ENCODE measurements around the gene SEPTIN5.
A peak's percentile ranks its signal among the peaks of the same experiment; 100 is the strongest.

SEPTIN5 gene

DNA sequence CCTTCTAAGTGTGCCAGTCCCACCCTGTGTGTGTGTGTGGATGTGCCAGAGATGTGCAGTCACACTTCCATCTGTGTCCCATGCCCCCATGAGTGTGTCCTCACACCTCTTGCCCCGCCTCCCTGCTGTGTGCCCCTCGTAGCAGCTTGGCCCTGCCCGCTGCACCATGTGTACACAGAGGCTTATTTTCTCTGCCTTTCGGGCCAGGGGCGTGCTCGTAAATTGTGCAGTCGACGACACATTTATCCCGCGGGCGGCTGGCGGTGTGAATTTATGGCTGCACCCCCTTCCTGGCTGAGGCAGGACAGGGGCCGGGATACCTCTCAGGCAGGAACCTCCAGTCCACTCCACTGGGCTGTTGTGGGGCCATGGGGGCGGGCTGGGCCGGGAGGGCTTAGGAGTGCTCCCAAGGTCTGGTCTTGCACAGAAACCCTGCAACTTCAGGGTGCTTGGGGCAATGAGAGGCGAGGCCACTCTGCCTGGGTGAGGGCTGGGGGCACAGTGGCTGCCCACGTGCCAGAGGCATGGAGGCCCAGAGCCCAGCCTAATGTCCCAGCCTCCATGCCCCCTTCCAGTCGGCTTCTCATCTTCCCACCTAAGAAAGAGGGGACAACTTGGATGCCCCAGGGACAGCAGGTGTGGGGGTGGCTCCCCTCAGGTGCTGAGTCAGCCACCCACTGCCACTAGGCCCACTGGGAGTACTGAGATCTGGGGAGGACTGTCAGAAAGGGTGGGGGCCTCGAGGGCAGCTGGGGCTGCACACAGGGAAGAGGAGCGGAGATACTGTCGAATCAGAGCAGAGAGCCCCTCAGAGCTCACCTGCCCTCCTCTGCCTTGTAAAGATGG lies 21.6 kb downstream of the SEPTIN5 start:
- no peak for DNase-seq

DNA sequence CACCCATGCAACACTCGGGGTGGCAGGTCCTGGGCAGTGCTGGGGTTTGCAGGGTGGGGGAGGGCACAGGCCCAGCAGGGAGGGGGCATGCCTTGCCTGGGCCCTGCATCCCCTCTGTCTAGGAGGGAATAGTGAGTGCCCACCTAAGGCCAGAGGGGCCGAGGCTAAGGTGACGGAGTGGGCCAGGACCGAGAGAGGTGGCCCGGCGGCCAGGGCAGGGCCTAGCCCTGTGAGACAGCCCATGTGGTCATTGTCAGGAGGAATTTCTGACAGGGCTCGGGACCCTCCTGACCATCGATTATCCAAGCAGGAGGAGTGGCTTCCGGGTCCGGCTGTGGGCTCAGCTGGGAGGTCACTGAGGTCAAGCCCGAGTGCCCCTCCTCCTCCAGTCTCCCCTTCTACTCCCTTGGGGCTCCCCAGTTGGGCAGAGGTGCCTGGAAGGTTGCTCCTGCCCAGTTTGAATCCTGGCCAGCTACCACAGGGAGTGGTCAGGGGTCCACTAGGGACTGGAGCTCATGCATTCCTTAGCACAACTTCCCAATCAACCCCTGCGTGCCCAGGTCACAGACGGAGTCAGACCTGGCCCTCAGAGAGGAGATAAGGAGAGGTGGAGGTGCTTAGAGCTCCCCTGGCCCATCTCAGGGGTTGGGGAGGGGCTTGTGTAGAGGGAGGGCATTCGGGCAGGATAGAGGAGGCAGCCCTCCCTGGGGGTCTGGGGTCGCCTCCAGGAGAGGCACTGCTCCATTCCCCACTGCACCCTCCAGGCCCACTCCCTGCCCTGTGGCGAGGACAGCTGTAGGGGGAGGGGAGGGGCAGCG lies 23.8 kb downstream of the SEPTIN5 start:
- no peak for DNase-seq

DNA sequence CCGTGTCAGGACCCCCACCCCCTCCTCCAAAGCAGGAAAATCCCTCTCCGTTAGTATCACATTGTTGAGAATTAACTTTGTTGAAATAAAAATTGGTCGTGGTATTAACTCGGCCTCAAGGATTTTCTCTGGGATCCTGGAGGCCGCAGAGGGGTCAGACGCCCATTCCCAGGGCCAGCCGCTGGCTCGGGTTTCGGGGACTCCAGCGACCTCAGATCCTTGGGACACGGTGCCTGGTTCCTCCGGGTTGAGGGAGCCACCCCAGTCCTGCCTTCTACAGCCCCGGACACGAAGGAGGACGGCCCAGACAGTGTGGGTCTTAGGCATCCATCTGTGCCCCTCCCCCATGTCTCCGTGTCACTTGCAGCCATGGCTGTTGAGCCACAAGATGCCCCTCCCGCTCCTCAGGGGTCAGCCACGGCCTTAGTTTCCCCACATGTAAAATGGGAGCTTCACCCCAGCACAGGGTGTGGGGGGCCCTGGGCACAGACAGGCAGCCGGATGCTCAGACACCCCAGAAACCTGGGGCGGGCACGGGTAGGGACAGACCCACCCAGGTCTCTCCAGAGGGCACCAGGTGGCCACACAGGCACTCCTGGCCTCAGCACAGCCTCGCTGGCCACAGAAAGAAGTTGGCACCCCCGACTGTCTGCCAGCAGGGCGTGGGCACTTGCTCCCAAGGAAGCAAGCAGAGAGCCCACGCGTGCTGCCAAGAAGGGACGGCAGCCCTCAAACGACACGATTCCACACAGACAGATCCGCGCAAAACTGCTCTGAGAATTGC lies 24.6 kb downstream of the SEPTIN5 start:
- DNase-seq = no peak

DNA sequence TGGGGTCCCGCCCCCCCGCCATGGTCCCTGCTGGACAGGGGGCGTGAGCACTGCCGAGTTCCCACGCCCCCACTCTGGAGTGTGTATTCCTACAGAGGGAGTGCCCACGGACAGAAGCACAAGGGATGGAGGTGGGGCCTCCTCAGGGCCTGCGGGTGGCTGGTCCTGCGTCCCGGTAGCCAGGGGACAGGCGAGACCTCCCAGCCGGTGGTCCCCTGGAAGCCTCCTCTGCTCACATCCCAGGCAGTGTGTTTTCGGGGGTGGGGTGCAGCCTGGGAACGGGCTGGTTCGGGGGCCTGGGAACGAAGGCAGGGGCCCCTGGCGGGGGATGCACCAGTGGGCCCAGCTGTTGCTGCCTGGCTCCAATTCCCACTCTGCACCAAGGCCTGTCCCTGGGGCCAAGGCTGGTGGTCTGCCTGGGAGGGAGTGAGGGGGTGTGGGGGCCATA lies 25.2 kb downstream of the SEPTIN5 start:
- no peak for DNase-seq

DNA sequence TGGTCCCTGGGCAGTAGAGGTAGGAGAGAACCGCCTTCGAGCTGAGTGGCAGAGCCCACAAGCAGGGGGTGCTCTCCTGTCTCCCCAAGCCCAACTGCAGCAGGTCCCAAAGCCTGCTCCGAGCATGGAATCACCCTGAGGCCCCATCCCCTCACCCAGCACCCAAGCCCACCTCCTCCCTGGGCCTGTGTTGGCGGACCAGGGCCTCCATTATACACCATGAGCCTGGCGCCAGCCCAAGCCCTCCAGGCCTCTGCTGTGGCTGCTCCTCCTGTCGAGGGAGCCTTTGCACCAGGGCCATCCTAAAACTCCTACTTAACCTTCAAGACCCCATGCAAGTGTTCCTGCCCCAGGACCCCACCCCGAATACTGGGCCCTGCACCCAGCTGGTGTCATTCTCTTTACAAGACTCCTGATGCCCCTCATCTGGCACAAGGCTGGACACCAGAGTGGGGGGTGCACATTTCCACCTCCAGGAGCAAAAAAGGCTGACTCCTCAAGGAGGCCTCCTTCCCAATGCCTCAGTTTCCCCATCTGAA lies 25.7 kb downstream of the SEPTIN5 start:
- no peak for DNase-seq

DNA sequence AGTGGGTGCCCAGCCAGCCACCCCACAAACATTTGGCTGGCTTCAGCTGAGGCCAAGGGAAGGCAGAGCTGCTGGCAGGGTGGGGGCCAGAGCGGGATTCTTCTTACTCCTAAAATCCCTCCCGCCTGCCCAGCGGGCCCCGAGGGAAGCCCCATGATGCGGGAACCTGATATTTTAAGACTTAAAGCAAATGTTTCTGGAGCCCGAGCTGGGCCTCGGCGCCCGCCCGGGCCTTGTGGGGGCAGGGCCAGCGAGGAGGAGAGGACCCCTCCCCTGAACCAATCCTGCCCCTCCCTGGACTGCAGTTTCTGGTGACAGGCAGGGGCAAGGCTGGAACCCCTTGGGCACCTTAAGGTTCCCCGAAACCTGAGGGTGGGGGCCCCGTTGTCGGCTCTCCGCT lies 26.3 kb downstream of the SEPTIN5 start:
- DNase-seq = no peak

DNA sequence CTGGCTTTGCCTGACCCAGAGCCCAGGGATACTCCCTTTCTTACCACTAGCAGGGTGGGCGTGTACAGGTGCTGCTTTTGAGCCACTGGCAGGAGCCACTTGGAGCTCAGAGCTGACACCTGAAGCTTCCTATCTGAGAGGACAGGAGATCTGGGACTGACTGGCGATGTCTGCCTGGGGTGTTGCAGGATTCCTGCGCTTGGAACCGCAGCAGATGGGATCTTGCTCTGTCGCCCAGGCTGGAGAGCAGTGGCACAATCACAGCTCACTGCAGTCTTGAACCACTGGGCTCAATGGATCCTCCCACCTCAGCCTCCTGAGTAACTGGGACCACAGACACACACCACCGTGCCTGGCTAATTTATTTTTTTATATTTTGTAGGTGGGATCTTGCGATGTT lies 26.8 kb downstream of the SEPTIN5 start:
- no peak for DNase-seq

DNA sequence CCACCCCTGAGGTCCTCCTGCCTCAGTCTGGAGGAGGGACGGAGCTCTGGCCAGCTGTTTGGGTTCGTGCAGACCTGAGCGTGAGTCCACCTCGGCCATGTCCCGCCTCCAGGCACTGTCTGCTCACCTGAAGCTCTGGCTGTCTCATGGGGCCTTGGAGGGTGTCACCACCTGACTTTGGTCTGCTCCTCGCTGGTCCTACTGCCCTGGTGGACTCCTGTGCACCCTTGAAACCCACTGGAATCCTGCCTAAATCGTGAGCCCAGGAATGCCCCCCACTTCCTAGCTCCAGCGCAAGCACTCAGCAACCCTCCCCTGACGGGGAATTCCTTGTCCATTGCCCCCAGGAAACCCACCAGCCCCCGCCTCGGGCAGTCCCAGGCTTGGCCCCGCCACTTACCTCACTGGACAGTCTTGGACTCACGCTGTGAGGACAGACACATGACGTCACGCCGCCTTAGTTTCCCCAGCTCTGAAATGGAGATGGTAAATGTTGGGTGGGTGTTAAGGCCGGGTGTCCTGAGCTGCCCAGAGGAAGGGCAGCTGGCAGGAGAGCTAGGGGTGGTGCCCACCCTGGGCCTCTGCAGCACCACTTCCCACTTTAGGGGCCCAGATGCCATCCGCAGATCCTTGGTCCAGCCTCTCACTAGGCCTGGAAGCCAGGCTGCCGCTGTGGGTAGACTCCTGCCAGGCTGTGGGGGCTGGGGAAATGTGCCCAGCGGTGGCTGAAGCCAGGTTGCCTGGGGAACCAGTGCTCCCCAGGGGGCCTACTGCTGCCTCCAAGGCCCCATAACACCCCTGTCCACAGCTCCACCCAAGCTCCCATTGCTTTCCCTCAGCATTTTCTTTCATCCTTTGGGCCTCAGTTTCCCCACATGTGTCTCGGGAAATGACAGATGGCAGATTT lies 28.1 kb downstream of the SEPTIN5 start:
- DNase-seq = no peak

DNA sequence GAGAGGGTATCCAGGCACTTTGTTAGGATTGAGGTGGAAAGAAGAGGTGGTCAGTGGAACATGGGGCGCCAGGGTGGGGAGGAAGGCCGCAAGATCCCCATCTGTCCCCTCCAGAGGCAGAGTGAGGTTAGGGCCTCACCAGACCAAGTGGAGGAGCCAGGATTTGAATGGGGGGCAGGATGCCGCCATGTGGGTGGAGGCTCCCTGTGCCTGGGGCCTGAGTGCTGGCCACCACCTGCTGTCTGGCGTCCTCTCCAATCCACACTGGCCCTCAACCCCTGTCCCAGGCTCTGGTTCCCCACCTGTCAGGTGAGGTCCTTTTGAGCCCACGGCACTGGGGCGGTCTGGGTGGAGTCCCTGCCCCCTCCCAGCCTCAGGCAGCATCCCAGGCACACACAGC lies 28.8 kb downstream of the SEPTIN5 start:
- no peak for DNase-seq

DNA sequence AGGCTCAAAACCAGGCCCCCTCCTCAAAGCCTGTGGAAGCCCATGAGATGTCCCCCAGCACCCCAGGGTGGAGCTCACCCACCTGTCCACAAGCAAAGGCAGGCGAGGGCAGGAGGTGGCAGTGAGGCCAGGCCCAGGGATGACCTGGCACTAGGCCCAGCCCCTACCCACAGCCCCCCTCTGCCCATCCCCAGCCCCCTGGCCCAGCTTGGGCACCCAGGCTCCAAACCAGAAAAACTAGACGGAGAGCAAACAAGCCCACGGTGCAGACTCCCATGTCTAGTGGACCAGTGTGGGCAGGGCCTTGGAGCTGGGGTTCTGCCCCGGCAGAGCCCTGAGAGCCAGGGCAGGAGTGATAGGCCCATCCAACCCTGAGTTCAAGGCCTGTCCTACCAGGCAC lies 29.3 kb downstream of the SEPTIN5 start:
- DNase-seq = no peak

DNA sequence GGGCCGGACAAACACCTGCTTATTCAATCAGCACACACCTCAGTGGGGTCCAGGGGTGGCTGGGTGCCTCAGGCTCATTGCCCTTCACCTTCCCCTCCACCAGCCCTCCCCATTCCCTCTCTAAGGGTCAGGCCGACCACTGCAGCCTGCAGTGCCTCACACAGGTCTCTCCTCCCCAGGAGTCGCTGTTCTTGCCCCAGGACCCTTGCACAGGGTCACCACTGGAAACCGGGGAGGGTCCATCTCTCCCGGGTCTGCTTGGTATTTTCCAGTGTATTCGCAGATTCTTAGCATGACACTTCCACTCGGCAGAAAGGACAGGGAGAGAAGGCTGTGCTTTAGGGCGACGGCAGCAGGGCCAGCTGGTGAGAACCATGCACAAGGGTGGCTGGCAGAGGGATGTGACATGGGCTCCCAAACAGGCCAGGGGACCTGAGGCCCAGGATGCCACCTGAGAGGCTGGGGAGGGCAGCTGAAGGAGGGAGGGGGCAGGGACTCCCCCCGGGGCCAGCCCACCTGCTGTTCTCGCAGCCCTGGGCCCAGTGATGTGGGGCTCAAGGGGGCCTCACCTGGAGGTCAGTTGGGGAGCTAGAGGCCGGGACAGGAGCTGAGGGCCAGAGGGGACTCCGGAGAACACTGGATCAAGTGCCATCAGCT lies 30.2 kb downstream of the SEPTIN5 start:
- DNase-seq = no peak

DNA sequence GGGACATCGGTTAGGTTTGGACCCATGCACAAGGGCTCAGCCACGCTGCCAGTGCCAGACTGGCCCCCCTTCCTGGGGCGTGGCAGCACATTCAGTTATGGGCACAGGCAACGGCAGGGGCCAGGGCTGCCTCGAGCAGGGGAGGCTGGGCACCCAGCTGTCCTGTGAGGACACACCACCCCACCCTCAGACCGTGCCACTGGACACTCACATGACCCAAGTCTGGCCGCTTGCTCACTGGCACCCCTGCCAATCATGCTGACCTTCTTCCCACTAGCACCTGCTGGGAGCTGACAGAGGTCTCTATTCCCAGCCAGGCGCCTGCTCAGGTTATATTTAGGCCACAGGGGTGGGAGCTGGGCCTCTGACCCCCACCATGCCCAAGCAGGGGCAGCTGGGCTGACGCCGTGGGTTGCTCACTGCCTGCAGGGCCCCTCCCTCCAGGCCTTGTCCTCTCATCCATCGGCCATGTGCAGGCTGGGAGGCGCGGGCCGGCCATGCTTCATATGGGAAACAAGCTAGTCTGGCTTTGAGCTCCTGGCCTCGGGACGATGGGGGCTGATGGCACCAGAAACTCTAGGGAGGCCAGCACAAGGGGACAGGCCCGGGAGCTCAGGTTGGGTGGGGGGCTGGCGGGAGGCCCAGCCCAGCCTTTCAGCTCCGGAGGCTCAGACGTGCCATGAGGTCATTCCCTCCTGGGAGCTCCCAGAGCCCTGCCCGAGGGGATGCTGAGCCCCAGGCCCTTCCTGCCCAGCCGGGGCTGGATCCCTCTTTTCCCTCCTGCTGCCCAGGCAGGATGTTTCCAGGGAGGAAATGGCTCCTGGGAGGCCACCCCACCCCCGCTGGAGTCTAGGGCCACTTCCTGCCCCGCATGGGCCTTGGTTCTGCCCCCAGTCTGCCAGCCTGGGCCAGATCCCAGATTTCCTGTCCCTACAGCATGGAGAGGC lies 31.1 kb downstream of the SEPTIN5 start:
- DNase-seq = no peak

DNA sequence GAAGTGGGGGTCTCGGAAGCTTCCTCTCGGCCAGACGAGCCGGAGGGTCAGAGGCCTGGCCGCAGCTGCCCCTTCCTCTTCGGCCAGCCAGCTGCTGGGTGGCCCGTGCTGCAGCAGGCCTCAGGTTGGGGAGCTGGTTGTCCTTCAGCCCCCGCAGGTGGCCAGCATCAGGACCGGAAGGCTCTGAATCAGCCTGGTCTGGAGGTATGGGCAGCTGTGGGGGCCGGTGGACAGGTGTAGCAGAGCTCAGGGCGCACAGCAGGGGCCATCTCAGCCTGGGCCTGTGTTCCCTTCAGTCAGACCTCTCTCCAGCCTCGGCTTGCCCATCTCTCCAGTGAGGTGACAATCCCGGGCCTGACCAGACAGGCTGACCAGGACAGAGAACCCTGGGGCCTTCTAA lies 32.4 kb downstream of the SEPTIN5 start:
- no peak for DNase-seq

DNA sequence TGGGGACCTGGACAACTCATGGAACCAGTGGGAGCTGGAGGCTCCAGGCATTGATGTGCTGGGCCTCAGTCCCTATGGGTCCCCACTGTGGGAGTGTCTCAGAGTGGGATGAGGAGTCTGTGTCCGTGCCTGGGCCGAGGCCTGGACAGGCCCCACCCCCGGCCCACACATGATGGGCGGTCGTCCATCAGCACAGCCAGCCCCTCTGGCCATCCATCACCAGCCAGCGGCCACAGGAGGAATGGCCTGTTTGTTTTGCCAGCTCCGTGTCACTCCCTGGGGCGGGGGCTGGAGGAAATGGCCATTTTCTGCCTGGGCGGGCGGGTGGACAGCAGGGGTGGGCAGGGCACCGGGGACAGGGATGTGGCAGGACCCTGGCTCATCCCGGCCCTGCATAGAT lies 33.2 kb downstream of the SEPTIN5 start:
- DNase-seq = no peak

DNA sequence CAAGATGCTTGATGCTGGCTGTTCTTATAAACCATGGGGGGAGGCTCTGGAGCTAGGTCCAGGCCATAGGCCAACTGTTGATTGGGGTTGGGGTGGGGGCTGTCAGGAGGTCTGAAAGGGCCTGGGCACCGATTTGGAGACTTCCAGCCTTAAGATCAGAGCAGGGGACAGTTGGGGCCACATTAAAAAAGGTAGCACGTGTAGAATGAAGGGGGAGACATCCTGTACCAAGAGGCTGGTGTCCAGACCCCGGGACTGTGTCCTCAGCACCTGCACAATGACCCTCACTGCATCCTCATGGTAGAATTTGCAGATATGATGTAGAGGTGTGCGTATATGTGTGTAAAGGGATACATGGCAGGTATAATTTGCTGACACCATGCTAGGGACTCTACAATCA lies 33.8 kb downstream of the SEPTIN5 start:
- DNase-seq = no peak

DNA sequence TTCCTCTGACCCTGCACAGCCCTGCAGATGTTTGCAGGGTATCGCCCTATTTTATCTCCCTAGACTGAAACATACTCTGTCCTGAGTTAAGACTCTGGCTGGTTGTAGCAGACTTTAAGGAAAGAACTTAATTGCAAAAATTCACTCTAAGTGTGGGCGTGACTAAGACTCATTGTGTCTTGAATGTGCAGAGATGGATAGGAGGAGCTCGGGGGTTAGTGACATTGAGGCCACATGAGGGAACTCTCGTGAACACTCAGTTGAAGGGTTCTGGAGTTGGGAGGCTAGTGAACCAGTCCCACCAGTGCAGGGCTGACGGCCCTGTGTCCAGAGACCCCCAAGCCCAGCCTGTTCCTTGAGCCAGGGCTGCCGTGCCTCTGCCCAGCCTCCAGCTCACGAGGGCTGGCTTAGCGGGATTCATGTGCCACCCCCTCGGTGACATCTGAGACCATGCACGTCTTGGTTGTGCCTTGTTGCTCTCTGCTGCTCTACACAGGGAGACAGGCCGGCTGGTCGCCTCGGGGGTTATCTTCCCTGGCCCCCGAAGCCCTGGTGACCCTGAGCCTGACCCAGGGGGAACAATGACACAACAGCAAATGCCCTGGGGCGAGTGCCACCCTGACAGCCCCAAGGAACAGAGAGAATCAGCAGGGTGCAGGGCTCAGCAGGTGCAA lies 34.8 kb downstream of the SEPTIN5 start:
- no peak for DNase-seq

DNA sequence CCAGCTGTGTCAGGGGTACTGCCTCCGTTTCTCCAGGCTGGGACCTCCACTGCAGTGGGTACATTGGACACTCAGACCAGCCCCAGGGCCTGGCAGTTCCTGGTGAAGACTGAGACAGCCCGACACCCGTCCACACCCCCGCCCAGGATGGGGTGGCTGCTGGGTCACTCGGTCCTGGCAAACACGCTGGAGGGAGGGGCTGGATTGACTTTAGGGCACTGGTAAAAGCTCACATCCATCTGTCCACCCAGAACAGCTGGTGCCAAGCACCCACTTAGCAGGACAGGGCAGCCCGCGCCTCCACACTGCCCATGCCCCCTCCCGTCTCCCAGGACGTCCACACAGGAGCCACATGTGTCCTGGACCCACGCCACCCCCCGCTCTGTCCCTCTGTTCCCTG lies 35.6 kb downstream of the SEPTIN5 start:
- no peak for DNase-seq

DNA sequence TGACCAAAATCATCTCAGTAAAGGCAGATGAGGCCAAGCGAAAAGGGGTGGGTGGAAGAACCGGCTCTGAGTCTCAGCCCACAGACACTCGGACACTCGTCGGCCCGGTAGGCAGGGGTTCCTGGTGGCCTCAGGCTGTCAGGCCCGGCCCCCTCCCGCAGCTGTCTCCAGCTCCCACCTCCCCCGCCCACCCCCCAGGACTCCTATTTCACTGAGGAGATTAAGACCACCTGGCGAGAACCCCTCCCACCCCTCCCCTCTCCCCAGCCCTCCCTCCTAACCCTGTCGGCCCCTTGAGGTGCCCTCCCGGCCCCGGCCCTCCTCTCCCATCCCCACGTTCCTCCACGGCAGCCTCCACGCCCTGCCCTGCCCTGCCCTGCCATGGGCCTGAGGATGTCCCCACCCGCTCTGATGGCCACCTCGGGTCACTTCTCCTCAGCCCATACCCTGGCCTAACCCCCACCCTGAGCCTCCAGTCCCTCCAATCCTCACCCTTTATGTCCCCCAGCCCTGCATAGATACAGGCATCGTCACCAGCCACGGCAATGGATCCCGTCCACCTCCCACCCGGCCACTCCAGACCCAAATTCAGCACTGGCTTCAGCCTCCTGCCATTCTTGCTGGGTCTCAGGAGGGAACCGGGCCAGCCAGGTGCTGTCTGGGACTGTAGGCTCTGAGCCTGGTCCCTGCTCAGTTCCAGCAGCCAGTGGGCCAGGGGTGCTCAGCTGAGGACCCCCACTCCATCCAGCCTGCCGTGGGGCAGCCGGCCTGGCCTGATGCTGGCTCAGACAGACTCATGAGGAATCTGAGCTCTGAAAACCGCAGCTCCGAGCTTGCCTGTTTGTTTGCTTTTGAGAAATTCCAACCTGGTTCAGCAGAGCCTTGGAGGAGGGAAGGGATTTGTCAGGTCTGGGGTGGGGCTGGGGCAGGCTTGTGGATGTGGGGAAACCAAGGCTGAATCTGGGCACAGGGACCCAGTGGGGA lies 36.5 kb downstream of the SEPTIN5 start:
- DNase-seq = peak; percentile 19
